ENCODE results near the gene TEDC1. TPM values are rescaled to one million over a fixed set of nuclear protein-coding genes. Genes with fewer than 3 reads are reported as not detected.

The TEDC1 gene
- total RNA-seq, 4 donors from 2014 or later: 0.51 to 11.0 (median 9.4) TPM; not detected in 1

DNA sequence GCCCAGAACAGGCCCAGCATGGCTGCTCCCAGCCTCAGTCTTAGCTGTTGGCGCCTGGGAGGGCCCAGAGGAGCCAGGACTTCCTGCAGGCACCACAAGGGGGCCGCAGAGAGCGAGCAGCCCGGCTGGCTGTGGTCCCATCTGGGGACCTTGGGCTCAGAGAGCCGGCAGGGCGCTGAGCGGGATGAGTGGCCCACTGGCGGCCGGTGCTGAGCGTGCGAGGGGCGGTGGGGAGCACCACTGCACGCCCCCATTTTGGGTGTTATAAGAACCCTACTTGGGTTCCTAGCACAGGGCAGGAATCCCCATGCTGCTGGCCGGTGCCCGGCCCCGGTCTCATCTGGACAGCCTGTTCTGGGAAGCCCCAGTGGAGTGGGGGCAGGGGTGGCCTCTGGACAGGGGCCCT lies 42.3 kb upstream of the TEDC1 start:
- TF ChIP-seq CTCF (IDR thresholded peaks at IDR 0.05) (peak; percentile 68 to 93 (median 90)), POLR2A (IDR thresholded peaks at IDR 0.05) (no peak)
- H3K4me1 ChIP-seq: no peaks in the 10 kb centered on the region
- intact Hi-C loops (cut with DNase I; ENCODE audit: low total_unique reads): no loop called here
- H3K9me3 ChIP-seq: no peaks in the 10 kb centered on the region
- H3K27ac ChIP-seq: peak overlapping the region in 1 of 2 donors; percentile 1
- no peak overlapping the region for H3K4me3 ChIP-seq
- no peaks in the 10 kb centered on the region for H3K36me3 ChIP-seq
- H3K27me3 ChIP-seq: no peaks in the 10 kb centered on the region
- peak; percentile 64 to 79 for DNase-seq

DNA sequence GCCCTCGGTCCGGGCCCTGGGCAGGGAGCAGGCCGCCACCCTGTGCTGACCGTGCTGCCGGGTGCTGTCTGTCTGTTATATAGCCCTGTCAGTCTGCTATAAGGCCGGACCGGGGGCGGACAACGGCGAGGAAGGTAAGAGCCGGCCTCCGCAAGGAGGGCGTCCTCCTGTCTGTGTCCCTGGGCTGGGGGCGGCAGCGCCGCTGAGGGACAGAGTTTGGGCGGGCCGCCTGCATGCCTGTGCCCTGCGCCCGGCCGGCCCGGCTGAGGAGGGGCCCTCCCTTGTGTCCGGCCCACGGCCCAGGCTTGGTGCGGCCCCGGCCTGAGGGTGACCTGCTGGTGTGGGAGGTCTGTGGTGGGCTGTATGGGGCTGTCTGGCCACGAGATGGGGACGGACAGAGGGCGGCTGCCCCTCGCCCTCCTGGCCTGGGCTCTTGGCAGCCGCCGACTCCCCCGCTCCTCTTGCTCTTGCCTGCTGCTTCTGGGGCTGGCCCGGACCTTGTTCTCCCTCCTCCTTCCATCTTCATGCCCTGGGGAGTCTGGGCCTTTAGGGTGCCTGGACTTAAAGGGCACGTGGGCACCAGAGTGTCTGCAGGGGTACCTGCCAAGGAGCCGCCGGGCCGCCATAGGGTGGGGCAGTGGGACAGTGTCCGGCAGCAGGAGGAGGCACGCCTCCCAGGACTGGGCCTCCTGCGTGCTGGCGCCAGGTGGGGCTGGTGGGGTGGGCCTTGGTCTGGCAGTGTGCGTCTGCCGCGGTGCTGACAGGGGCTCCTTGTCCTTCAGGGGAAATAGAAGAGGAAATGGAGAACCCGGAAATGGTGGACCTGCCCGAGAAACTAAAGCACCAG lies 41.5 kb upstream of the TEDC1 start:
- H3K4me3 ChIP-seq: no peak overlapping the region
- no peak for DNase-seq
- H3K27ac ChIP-seq: no peak overlapping the region
- no peaks in the 10 kb centered on the region for H3K9me3 ChIP-seq
- TF ChIP-seq CTCF (IDR thresholded peaks at IDR 0.05) (no peak), POLR2A (IDR thresholded peaks at IDR 0.05) (no peak)
- H3K27me3 ChIP-seq: no peaks in the 10 kb centered on the region
- intact Hi-C loops (cut with DNase I; ENCODE audit: low total_unique reads): no loop called here
- H3K36me3 ChIP-seq: no peaks in the 10 kb centered on the region
- H3K4me1 ChIP-seq: no peaks in the 10 kb centered on the region

DNA sequence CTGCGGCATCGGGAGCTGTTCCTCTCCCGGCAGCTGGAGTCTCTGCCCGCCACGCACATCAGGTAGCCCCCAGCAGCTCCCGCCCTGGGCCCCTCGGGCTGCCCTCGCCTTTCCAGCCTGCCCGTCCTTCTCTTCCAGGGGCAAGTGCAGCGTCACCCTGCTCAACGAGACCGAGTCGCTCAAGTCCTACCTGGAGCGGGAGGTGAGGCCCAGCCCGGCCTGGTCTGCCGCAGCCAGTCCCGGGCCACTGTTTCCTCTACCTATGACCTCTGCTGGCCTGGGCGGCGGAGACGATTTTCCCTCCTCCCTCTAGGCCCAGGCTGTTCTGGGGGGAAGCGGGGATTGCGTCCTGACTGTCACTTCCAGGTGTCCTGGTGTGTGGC lies 40.9 kb upstream of the TEDC1 start:
- Histone ChIP-seq H3K4me3 (no peak overlapping the region), H3K36me3 (no peaks in the 10 kb centered on the region), H3K9me3 (no peaks in the 10 kb centered on the region), H3K27ac (no peak overlapping the region), H3K27me3 (no peaks in the 10 kb centered on the region), H3K4me1 (no peaks in the 10 kb centered on the region)
- intact Hi-C loops (cut with DNase I; ENCODE audit: low total_unique reads): no loop called here
- TF ChIP-seq POLR2A (IDR thresholded peaks at IDR 0.05): no peak
- TF ChIP-seq CTCF (IDR thresholded peaks at IDR 0.05): no peak
- DNase-seq: peak in 1 of 2 donors; percentile 13

GRCh38 chr14:105450864-105451720 lies 40.0 kb upstream of the TEDC1 start:
- Histone ChIP-seq H3K9me3 (no peaks in the 10 kb centered on the region), H3K4me3 (no peak overlapping the region), H3K27ac (no peak overlapping the region), H3K4me1 (no peaks in the 10 kb centered on the region), H3K36me3 (no peaks in the 10 kb centered on the region), H3K27me3 (no peaks in the 10 kb centered on the region)
- TF ChIP-seq POLR2A (IDR thresholded peaks at IDR 0.05) (no peak), CTCF (IDR thresholded peaks at IDR 0.05) (no peak)
- intact Hi-C loops (cut with DNase I; ENCODE audit: low total_unique reads): no loop called here
- DNase-seq: peak in 1 of 2 donors; percentile 13

- Histone ChIP-seq H3K27me3 (no peaks in the 10 kb centered on the region), H3K4me3 (no peak overlapping the region), H3K4me1 (no peaks in the 10 kb centered on the region), H3K9me3 (no peaks in the 10 kb centered on the region), H3K36me3 (no peaks in the 10 kb centered on the region), H3K27ac (no peak overlapping the region)
- intact Hi-C loops (cut with DNase I; ENCODE audit: low total_unique reads): no loop called here
- no peak for TF ChIP-seq CTCF (IDR thresholded peaks at IDR 0.05)
- TF ChIP-seq POLR2A (IDR thresholded peaks at IDR 0.05): no peak
- peak in 1 of 2 donors; percentile 9 for DNase-seq
Observed at GRCh38 chr14:105452963-105453362, 38.1 kb upstream of the TEDC1 start.
